H9 (cell line): ENCODE measurements around the gene TMEM158. TPM values are rescaled to one million over a fixed set of nuclear protein-coding genes. Genes with fewer than 3 reads are reported as not detected.

Experiments used
- DNase-seq: peaks from one replicate; pipeline ENCODE4 v3.0.0-alpha.2; 2017
- H2AFZ ChIP-seq: one replicate; pipeline ENCODE4 v1.6.1; 2013; ENCODE audit warnings: mild to moderate bottlenecking, low read length, control low read depth, moderate library complexity
- H2AK5ac ChIP-seq: 2 replicates; pipeline ENCODE4 v1.6.1; 2013; ENCODE audit warnings: low read length, control low read depth, mixed read lengths; ENCODE audit not compliant: insufficient read length
- H2BK120ac ChIP-seq: one replicate; pipeline ENCODE4 v1.6.1; 2013; ENCODE audit warnings: low read depth, mild to moderate bottlenecking, low read length, control low read depth, inconsistent platforms; ENCODE audit not compliant: poor library complexity, severe bottlenecking
- H2BK12ac ChIP-seq: 2 replicates; pipeline ENCODE4 v1.6.1; 2013; ENCODE audit warnings: low read length, control low read depth, mixed read lengths, low read depth; ENCODE audit not compliant: insufficient read length
- H2BK15ac ChIP-seq: 2 replicates; pipeline ENCODE4 v1.6.1; 2013; ENCODE audit warnings: low read depth, low read length, control low read depth
- H2BK20ac ChIP-seq: one replicate; pipeline ENCODE4 v1.6.1; 2013; ENCODE audit warnings: low read depth, mild to moderate bottlenecking, low read length, control low read depth, inconsistent platforms; ENCODE audit not compliant: poor library complexity, severe bottlenecking
- H2BK5ac ChIP-seq: 2 replicates; pipeline ENCODE4 v1.6.1; 2013; ENCODE audit warnings: low read length, control low read depth, mixed read lengths; ENCODE audit not compliant: insufficient read length
- H3K14ac ChIP-seq: 2 replicates; pipeline ENCODE4 v1.6.1; 2013; ENCODE audit warnings: low read length, control low read depth; ENCODE audit not compliant: insufficient read depth
- H3K18ac ChIP-seq: 2 replicates; pipeline ENCODE4 v1.6.1; 2013; ENCODE audit warnings: low read depth, mild to moderate bottlenecking, mixed read lengths, low read length, control low read depth; ENCODE audit not compliant: insufficient read length
- H3K23ac ChIP-seq: 2 replicates; pipeline ENCODE4 v1.6.1; 2013; ENCODE audit warnings: low read length, control low read depth, mixed read lengths, low read depth; ENCODE audit not compliant: insufficient read length
- H3K23me2 ChIP-seq: 2 replicates; pipeline ENCODE4 v1.6.1; 2013; ENCODE audit warnings: low read depth, mild to moderate bottlenecking, mixed read lengths, low read length, control low read depth; ENCODE audit not compliant: insufficient read length, poor library complexity, severe bottlenecking
- H3K27ac ChIP-seq: 2 replicates; pipeline ENCODE4 v1.5.1; 2013; ENCODE audit warnings: low read length, control low read depth, mixed read lengths, low read depth; ENCODE audit not compliant: insufficient read length
- H3K27me3 ChIP-seq: 2 replicates; pipeline ENCODE4 v1.6.1; 2013; ENCODE audit warnings: low read length, control low read depth, inconsistent platforms; ENCODE audit not compliant: insufficient read depth
- H3K4ac ChIP-seq: 2 replicates; pipeline ENCODE4 v1.6.1; 2013; ENCODE audit warnings: low read depth, mild to moderate bottlenecking, control low read depth, inconsistent platforms, low read length, moderate library complexity
- H3K4me1 ChIP-seq: 2 replicates; pipeline ENCODE4 v1.6.1; 2013; ENCODE audit warnings: low read length, control low read depth, inconsistent platforms; ENCODE audit not compliant: insufficient read depth
- H3K4me2 ChIP-seq: 2 replicates; pipeline ENCODE4 v1.6.1; 2013; ENCODE audit warnings: low read length, control low read depth, mixed read lengths; ENCODE audit not compliant: insufficient read length, insufficient read depth
- H3K56ac ChIP-seq: 2 replicates; pipeline ENCODE4 v1.6.1; 2013; ENCODE audit warnings: low read depth, mild to moderate bottlenecking, mixed read lengths, low read length, control low read depth; ENCODE audit not compliant: insufficient read length
- H3K79me1 ChIP-seq: 2 replicates; pipeline ENCODE4 v1.6.1; 2013; ENCODE audit warnings: low read depth, mild to moderate bottlenecking, moderate library complexity, low read length, control low read depth, inconsistent platforms; ENCODE audit not compliant: insufficient read depth, poor library complexity, severe bottlenecking
- H3K79me2 ChIP-seq: 2 replicates; pipeline ENCODE4 v1.6.1; 2013; ENCODE audit warnings: low read length, control low read depth, inconsistent platforms; ENCODE audit not compliant: insufficient read depth
- H3K9ac ChIP-seq: 2 replicates; pipeline ENCODE4 v1.6.1; 2013; ENCODE audit warnings: low read length, control low read depth, mixed read lengths; ENCODE audit not compliant: insufficient read length; ENCODE audit errors: extremely low read depth
- H3K9me3 ChIP-seq: one replicate; pipeline ENCODE4 v1.6.1; 2013; ENCODE audit warnings: low read depth, low read length, inconsistent platforms; ENCODE audit not compliant: control insufficient read depth
- H3T11ph ChIP-seq: one replicate; pipeline ENCODE4 v1.6.1; 2013; ENCODE audit warnings: mild to moderate bottlenecking, low read length, control low read depth, inconsistent platforms
- H4K20me1 ChIP-seq: one replicate; pipeline ENCODE4 v1.6.1; 2013; ENCODE audit not compliant: control insufficient read depth, insufficient read length, insufficient read depth
- H4K5ac ChIP-seq: 2 replicates; pipeline ENCODE4 v1.6.1; 2013; ENCODE audit warnings: low read depth, mild to moderate bottlenecking, mixed read lengths, low read length, control low read depth; ENCODE audit not compliant: insufficient read length
- H4K8ac ChIP-seq: replicated peaks from 2 replicates; pipeline ENCODE4 v1.6.1; 2013; ENCODE audit warnings: low read length, control low read depth, mixed read lengths, low read depth; ENCODE audit not compliant: insufficient read length
- H4K91ac ChIP-seq: 2 replicates; pipeline ENCODE4 v1.6.1; 2013; ENCODE audit warnings: low read depth, mild to moderate bottlenecking, moderate library complexity, mixed read lengths, low read length, control low read depth; ENCODE audit not compliant: insufficient read length
- H3K27ac Mint-ChIP-seq, 3 experiments: 2 replicates in 2 of 3; 3 replicates in 1 of 3; pipeline ENCODE4 v1.8.0; 2020 to 2021; ENCODE audit warnings: mixed read lengths in 3 of 3, mild to moderate bottlenecking in 1 of 3, moderate library complexity in 1 of 3
- H3K27me3 Mint-ChIP-seq: 2 replicates; pipeline ENCODE4 v1.8.0; 2021; ENCODE audit warnings: low read depth, mild to moderate bottlenecking, moderate library complexity, mixed read lengths
- H3K36me3 Mint-ChIP-seq, 3 experiments: 2 replicates in 2 of 3; 3 replicates in 1 of 3; pipeline ENCODE4 v1.8.0; 2020 to 2021; ENCODE audit warnings: low read depth in 3 of 3, mixed read lengths in 3 of 3; ENCODE audit not compliant: insufficient read depth in 1 of 3
- H3K4me1 Mint-ChIP-seq, 2 experiments: 2 replicates each; pipeline ENCODE4 v1.8.0; 2020; ENCODE audit warnings: mixed read lengths in 2 of 2
- H3K4me3 Mint-ChIP-seq, 2 experiments: 2 replicates in 1 of 2; 3 replicates in 1 of 2; pipeline ENCODE4 v1.8.0; 2020 to 2021; ENCODE audit warnings: mild to moderate bottlenecking in 2 of 2, mixed read lengths in 2 of 2, moderate library complexity in 1 of 2
- H3K9me3 Mint-ChIP-seq, 2 experiments: 2 replicates in 1 of 2; 3 replicates in 1 of 2; pipeline ENCODE4 v1.8.0; 2020; ENCODE audit warnings: mild to moderate bottlenecking in 2 of 2, mixed read lengths in 2 of 2, moderate library complexity in 1 of 2
- WGBS: extraction: QIAGEN DNeasy Blood & Tissue Kit; methylation state at CpG from one replicate; pipeline ENCODE4 v1.1.7; 2013; ENCODE audit warnings: missing lambda C conversion rate, low lambda C conversion rate, mixed read lengths; ENCODE audit not compliant: insufficient read length; ENCODE audit errors: extremely low coverage; 5-methylcytosine and 5-hydroxymethylcytosine counted together
- total RNA-seq: library from RNA; stranded (reverse); gene quantifications from 2 replicates; pipeline ENCODE4 v1.2.1, GENCODE V29; 2021
- TF ChIP-seq, protein P1 (sequence below): fragments of 200-600 bp; sonication (generic); conservative IDR thresholded peaks from 3 replicates; pipeline ENCODE4 v1.8.0; 2021; ENCODE audit warnings: antibody characterized with exemption, mild to moderate bottlenecking

TMEM158 gene
- total RNA-seq, 1 experiment from 2014 or later, result 29.1 TPM

DNA sequence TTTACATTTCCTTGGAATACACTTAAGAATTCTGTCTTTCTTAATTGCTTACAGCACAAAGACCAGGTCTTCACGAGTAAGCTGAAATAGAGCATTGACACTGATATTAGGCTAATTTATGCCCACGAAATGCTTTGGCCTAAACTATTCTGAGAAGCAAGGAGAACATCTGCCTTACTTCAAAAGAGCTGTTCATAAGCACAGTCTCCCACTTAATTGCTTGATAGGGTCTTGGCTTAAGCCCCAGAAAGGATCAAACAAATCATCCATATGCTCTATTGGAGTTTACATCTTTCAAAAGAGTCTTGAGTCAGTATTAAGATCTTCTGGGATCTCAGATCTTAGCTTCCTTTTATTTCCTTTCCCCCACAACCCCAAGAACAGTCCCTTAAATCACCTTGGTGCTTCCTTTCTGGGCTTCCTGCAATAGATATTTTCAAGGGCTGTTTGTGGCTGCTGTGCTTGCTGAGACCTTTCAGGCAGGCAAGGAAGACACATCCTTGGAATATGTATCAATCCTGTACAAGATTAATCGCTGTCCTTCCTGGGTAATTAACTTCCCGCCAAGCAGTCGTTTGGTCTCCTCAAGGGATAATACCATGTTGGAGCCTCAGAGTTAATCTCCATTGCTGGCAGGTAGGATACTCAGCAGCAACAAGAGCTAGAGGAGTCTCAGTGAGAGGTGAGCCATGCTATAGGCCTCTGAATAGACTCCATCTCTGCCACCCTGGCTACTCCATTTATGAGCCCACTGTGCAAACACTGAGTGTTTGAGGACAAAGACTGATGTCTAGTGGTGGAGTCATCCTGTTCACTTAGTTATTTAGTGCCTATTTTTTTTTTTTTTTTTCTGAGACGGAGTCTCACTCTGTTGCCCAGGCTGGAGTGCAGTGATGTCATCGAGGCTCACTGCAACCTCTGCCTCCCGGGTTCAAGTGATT is 37.1 kb downstream of the TMEM158 start:
- Histone ChIP-seq H3K18ac (no peak overlapping the region), H3K79me2 (no peaks in the 10 kb centered on the region), H3K27ac (no peak overlapping the region), H3T11ph (no peak overlapping the region), H3K9ac (no peak overlapping the region), H3K23me2 (no peaks in the 10 kb centered on the region), H2AFZ (no peak overlapping the region), H2AK5ac (no peak overlapping the region), H4K5ac (no peak overlapping the region), H3K56ac (no peak overlapping the region), H3K4me2 (no peak overlapping the region), H2BK15ac (no peak overlapping the region), H3K4ac (no peak overlapping the region), H2BK12ac (no peak overlapping the region), H3K14ac (no peak overlapping the region), H4K8ac (no peak overlapping the region), H2BK20ac (no peak overlapping the region), H3K4me1 (no peaks in the 10 kb centered on the region), H4K20me1 (no peaks in the 10 kb centered on the region), H3K9me3 (no peaks in the 10 kb centered on the region), H3K79me1 (no peaks in the 10 kb centered on the region), H3K27me3 (no peaks in the 10 kb centered on the region), H2BK120ac (no peak overlapping the region), H2BK5ac (no peak overlapping the region), H3K23ac (no peak overlapping the region), H4K91ac (no peak overlapping the region)
- TF ChIP-seq, protein P1, sequence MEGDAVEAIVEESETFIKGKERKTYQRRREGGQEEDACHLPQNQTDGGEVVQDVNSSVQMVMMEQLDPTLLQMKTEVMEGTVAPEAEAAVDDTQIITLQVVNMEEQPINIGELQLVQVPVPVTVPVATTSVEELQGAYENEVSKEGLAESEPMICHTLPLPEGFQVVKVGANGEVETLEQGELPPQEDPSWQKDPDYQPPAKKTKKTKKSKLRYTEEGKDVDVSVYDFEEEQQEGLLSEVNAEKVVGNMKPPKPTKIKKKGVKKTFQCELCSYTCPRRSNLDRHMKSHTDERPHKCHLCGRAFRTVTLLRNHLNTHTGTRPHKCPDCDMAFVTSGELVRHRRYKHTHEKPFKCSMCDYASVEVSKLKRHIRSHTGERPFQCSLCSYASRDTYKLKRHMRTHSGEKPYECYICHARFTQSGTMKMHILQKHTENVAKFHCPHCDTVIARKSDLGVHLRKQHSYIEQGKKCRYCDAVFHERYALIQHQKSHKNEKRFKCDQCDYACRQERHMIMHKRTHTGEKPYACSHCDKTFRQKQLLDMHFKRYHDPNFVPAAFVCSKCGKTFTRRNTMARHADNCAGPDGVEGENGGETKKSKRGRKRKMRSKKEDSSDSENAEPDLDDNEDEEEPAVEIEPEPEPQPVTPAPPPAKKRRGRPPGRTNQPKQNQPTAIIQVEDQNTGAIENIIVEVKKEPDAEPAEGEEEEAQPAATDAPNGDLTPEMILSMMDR, result no peak
- Mint-ChIP-seq H3K4me1 (peaks cover 0 to 7% of the 10 kb centered on the region in 2 experiments; a peak in 3 of 4 replicates), H3K4me3 (no peak overlapping the region), H3K27ac (no peak overlapping the region), H3K36me3 (no peaks in the 10 kb centered on the region), H3K27me3 (peaks cover 3% of the 10 kb centered on the region; the same call in 1 of the 2 replicates), H3K9me3 (no peaks in the 10 kb centered on the region; a peak in 1 of 5 replicates)
- no peak for DNase-seq
- no CpG with 5 or more reads among the region's 8 CpGs for WGBS
